DOHH2 (cell line): ENCODE measurements around the gene FABP3.
A peak's percentile ranks its signal among the peaks of the same experiment; 100 is the strongest.

ENCODE experiments used
- H3F3A ChIP-seq: fragments of 200-600 bp; sonication (generic), shearing (Covaris generic); 2 replicates; pipeline ENCODE4 v1.6.0; 2016; ENCODE audit warnings: antibody characterized with exemption, mild to moderate bottlenecking; ENCODE audit not compliant: control insufficient read depth, insufficient read depth
- H3K27ac ChIP-seq: fragments of 200-600 bp; sonication (generic); 2 replicates; pipeline ENCODE4 v1.5.1; 2014; ENCODE audit warnings: low read depth, mild to moderate bottlenecking, low read length, moderate library complexity
- H3K27me3 ChIP-seq: fragments of 200-600 bp; sonication (generic); 2 replicates; pipeline ENCODE4 v1.6.1; 2014; ENCODE audit warnings: mild to moderate bottlenecking, low read length, mixed read lengths; ENCODE audit not compliant: control insufficient read depth
- H3K36me3 ChIP-seq: fragments of 200-600 bp; sonication (generic); 2 replicates; pipeline ENCODE4 v1.6.1; 2014; ENCODE audit warnings: mild to moderate bottlenecking, low read length, moderate library complexity, mixed read lengths; ENCODE audit not compliant: control insufficient read depth
- H3K4me1 ChIP-seq: fragments of 200-600 bp; sonication (generic); 2 replicates; pipeline ENCODE4 v1.6.1; 2014; ENCODE audit warnings: mild to moderate bottlenecking, low read length, mixed read lengths; ENCODE audit not compliant: control insufficient read depth
- H3K4me2 ChIP-seq: fragments of 200-600 bp; sonication (generic); 2 replicates; pipeline ENCODE4 v1.6.0; 2014; ENCODE audit warnings: mild to moderate bottlenecking, low read length, moderate library complexity
- H3K4me3 ChIP-seq: fragments of 200-600 bp; sonication (generic); 2 replicates; pipeline ENCODE4 v1.5.1; 2014; ENCODE audit warnings: mild to moderate bottlenecking, low read length, mixed read lengths
- H3K79me2 ChIP-seq: fragments of 200-600 bp; sonication (generic); 2 replicates; pipeline ENCODE4 v1.6.1; 2014; ENCODE audit warnings: mild to moderate bottlenecking, low read length, mixed read lengths; ENCODE audit not compliant: control insufficient read depth
- H3K9me2 ChIP-seq: fragments of 200-600 bp; sonication (generic); replicated peaks from 2 replicates; pipeline ENCODE4 v1.6.1; 2014; ENCODE audit warnings: mild to moderate bottlenecking, low read length, mixed read lengths; ENCODE audit not compliant: control insufficient read depth
- H3K9me3 ChIP-seq: fragments of 200-600 bp; sonication (generic); 2 replicates; pipeline ENCODE4 v1.6.1; 2014; ENCODE audit warnings: antibody characterized with exemption, low read length, mixed read lengths; ENCODE audit not compliant: control insufficient read depth, insufficient read depth
- H4K20me1 ChIP-seq: fragments of 200-600 bp; sonication (generic); 2 replicates; pipeline ENCODE4 v1.6.0; 2014; ENCODE audit warnings: low read depth, mild to moderate bottlenecking, antibody characterized with exemption, low read length, moderate library complexity; ENCODE audit not compliant: control insufficient read depth, insufficient read depth
- EZH2phosphoT487 ChIP-seq: fragments of 200-600 bp; sonication (generic); IDR thresholded peaks from 2 replicates; pipeline ENCODE4 v1.6.1; 2017; ENCODE audit warnings: borderline replicate concordance, mild to moderate bottlenecking, antibody characterized with exemption, low read length, moderate library complexity, mixed read lengths
- TF ChIP-seq, protein P1 (sequence below): fragments of 200-600 bp; sonication (generic); IDR thresholded peaks from one replicate; pipeline ENCODE4 v1.5.1; 2014; ENCODE audit warnings: antibody characterized with exemption, mild to moderate bottlenecking, low read depth, low read length; ENCODE audit not compliant: poor library complexity, severe bottlenecking

The FABP3 gene

DNA sequence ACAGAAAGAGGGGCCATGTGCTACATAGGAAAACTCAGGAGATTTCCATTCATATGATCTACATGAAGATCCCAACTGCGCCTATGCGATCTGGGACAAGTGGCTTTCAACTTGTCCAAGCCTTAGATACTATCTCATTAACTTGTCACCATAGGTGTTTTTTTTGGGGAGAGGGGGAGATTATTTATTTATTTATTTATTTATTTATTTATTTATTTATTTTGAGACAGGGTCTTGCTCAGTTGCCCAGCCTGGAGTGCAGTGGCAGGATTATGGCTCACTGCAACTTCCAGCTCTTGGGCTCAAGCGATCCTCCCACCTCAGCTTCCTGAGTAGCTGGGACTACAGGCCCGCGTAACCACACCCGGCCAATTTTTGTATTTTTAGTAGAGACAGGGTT is 11.3 kb downstream of the FABP3 start:
- no peaks in the 10 kb centered on the region for H3K9me3 ChIP-seq
- H4K20me1 ChIP-seq: no peaks in the 10 kb centered on the region
- H3K4me2 ChIP-seq: no peak overlapping the region
- peaks cover 6% of the 10 kb centered on the region for H3K36me3 ChIP-seq
- no peak overlapping the region for H3K27ac ChIP-seq
- H3K4me3 ChIP-seq: no peak overlapping the region
- no peaks in the 10 kb centered on the region for H3K4me1 ChIP-seq
- H3K9me2 ChIP-seq: no peaks in the 10 kb centered on the region
- no peaks in the 10 kb centered on the region for H3K27me3 ChIP-seq
- TF ChIP-seq, protein P1, sequence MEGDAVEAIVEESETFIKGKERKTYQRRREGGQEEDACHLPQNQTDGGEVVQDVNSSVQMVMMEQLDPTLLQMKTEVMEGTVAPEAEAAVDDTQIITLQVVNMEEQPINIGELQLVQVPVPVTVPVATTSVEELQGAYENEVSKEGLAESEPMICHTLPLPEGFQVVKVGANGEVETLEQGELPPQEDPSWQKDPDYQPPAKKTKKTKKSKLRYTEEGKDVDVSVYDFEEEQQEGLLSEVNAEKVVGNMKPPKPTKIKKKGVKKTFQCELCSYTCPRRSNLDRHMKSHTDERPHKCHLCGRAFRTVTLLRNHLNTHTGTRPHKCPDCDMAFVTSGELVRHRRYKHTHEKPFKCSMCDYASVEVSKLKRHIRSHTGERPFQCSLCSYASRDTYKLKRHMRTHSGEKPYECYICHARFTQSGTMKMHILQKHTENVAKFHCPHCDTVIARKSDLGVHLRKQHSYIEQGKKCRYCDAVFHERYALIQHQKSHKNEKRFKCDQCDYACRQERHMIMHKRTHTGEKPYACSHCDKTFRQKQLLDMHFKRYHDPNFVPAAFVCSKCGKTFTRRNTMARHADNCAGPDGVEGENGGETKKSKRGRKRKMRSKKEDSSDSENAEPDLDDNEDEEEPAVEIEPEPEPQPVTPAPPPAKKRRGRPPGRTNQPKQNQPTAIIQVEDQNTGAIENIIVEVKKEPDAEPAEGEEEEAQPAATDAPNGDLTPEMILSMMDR: no peak
- TF ChIP-seq EZH2phosphoT487: no peak
- no peaks in the 10 kb centered on the region for H3F3A ChIP-seq
- H3K79me2 ChIP-seq: no peaks in the 10 kb centered on the region

DNA sequence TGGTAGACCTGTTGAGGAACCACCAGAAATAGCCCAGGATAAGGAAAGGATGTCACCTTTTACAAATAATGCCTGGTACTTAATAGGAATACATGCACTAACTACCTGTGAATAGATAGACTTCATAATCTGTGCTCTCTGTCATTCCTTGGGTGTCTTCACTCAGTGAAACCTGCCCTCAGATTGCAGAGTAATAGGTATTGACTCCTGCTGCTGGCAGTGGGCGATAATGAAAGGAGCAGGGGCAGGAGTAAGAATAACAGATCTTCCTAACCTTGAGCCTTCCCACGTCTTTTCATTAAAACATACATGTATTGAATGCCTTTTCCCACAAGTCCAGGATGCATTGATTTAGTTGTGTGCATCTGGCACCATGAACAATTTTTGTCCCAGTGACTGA is 16.4 kb downstream of the FABP3 start:
- Histone ChIP-seq H3K79me2 (no peaks in the 10 kb centered on the region), H3K4me1 (no peaks in the 10 kb centered on the region), H3K36me3 (peaks cover 10% of the 10 kb centered on the region)

DNA sequence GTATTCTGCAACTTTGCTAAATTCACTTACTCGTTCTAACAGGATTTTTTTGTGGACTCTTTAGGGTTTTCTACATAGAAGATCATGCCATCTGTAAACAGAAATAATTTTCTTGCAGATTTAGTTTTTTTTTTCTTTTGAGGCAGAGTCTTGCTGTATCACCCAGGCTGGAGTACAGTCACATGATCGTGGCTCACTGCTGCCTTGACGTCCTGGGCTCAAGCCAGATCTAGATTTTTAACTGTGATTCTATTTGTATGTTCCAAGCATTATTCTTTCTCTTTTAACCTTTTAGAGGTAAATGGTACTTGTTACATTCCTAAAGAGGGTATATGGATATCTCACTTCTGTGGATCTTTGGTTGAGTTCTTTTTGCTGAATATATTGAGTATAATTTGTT is 18.6 kb downstream of the FABP3 start:
- H3K4me3 ChIP-seq: no peak overlapping the region
- H3K9me2 ChIP-seq: no peaks in the 10 kb centered on the region
- no peaks in the 10 kb centered on the region for H3K9me3 ChIP-seq
- peaks cover 21% of the 10 kb centered on the region for H3K36me3 ChIP-seq
- no peak overlapping the region for H3K27ac ChIP-seq
- no peak overlapping the region for H3K4me2 ChIP-seq
- no peaks in the 10 kb centered on the region for H3K27me3 ChIP-seq
- H4K20me1 ChIP-seq: no peaks in the 10 kb centered on the region
- TF ChIP-seq EZH2phosphoT487: no peak
- TF ChIP-seq, protein P1: no peak
- no peaks in the 10 kb centered on the region for H3K79me2 ChIP-seq
- no peaks in the 10 kb centered on the region for H3F3A ChIP-seq
- no peaks in the 10 kb centered on the region for H3K4me1 ChIP-seq

More for the DNA sequence above, 16.4 kb downstream of the FABP3 start:
- H3K9me2 ChIP-seq: no peaks in the 10 kb centered on the region
- no peaks in the 10 kb centered on the region for H3F3A ChIP-seq
- no peaks in the 10 kb centered on the region for H3K27me3 ChIP-seq
- TF ChIP-seq, protein P1: no peak
- TF ChIP-seq EZH2phosphoT487: no peak
- H4K20me1 ChIP-seq: no peaks in the 10 kb centered on the region
- no peak overlapping the region for H3K4me2 ChIP-seq
- H3K9me3 ChIP-seq: no peaks in the 10 kb centered on the region
- no peak overlapping the region for H3K4me3 ChIP-seq
- H3K27ac ChIP-seq: no peak overlapping the region

DNA sequence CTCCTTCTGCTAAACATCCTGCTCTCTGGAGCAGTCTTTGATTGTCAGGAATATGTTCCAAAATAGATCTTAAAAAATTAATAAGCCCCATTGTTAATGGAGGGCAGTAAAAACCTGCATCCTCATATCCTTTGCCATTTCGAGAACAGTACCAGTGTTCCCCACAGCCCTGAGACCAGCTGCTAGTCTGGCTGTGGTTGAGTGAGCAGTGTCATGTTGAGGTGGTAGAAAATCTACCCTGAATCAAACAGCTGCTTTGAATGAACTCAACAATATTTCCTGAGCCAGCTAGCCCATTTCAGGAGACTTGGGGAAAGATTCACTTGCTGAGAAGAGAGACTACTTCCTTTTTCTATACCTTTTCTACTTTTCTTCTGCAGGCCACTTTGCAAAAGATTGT is 24.4 kb downstream of the FABP3 start:
- Histone ChIP-seq H4K20me1 (no peaks in the 10 kb centered on the region), H3K36me3 (peaks cover 18% of the 10 kb centered on the region; the same call in 1 of the 2 replicates), H3K4me1 (peaks cover 15% of the 10 kb centered on the region), H3K9me3 (no peaks in the 10 kb centered on the region), H3F3A (peaks cover 8% of the 10 kb centered on the region; the same call in 1 of the 2 replicates), H3K9me2 (no peaks in the 10 kb centered on the region), H3K79me2 (no peaks in the 10 kb centered on the region), H3K4me2 (peak overlapping the region; percentile 12; the same call in 1 of the 2 replicates), H3K27ac (peak overlapping the region; percentile 14; the same call in 1 of the 2 replicates), H3K4me3 (no peak overlapping the region), H3K27me3 (no peaks in the 10 kb centered on the region)
- TF ChIP-seq, protein P1: no peak
- TF ChIP-seq EZH2phosphoT487: no peak
